B cell (primary cell): ENCODE data around the gene ECE1.

Experiments used
- CTCF ChIP-seq: fragments of 200-600 bp; IDR thresholded peaks from one replicate; pipeline ENCODE4 v1.8.0; 2022; ENCODE audit warnings: antibody characterized with exemption, mild to moderate bottlenecking
- EZH2 ChIP-seq: IDR thresholded peaks from 2 replicates; pipeline ENCODE4 v1.6.1; 2012; ENCODE audit warnings: borderline replicate concordance, low read depth, mild to moderate bottlenecking, moderate library complexity, low read length; ENCODE audit not compliant: insufficient read depth, poor library complexity, severe bottlenecking

GRCh38 chr1:21292503-21292983 lies 2.3 kb upstream of the ECE1 start:
- no peak for TF ChIP-seq CTCF
- TF ChIP-seq EZH2 = no peak
